Brain microvascular endothelial cell (primary cell): ENCODE data around the gene EBF4.

Source experiments
- DNase-seq: peaks from one replicate; pipeline ENCODE4 v3.0.0-alpha.2; 2020
- H3K27ac ChIP-seq: fragments of 250-450 bp; sonication (Bioruptor Pico); 2 replicates; pipeline ENCODE4 v1.5.1; 2020; ENCODE audit warnings: mild to moderate bottlenecking, moderate library complexity
- H3K27me3 ChIP-seq: fragments of 250-450 bp; sonication (Bioruptor Pico); replicated peaks from 2 replicates; pipeline ENCODE4 v1.5.1; 2020; ENCODE audit warnings: mild to moderate bottlenecking
- H3K36me3 ChIP-seq: fragments of 250-450 bp; sonication (Bioruptor Pico); replicated peaks from 2 replicates; pipeline ENCODE4 v1.5.1; 2020; ENCODE audit warnings: mild to moderate bottlenecking
- H3K4me3 ChIP-seq: 2 replicates; pipeline ENCODE4 v1.5.1; 2011; ENCODE audit warnings: low read depth, mild to moderate bottlenecking, control low read depth, low read length, moderate library complexity
- CTCF ChIP-seq: IDR thresholded peaks from 2 replicates; pipeline ENCODE4 v1.5.1; 2011; ENCODE audit warnings: low read depth, mild to moderate bottlenecking, moderate library complexity, low read length, control low read depth, inconsistent platforms; ENCODE audit errors: missing control alignments
- in situ Hi-C: cut with HindIII; loops from 2 replicates; pipeline ENCODE4 v1.10.0; 2017; ENCODE audit warnings: low sequenced_read_pairs, low pct_ligation_motif_present

EBF4 gene

GRCh38 chr20:2745060-2745910, 52.7 kb downstream of the EBF4 start:
- DNase-seq: no peak
- H3K4me3 ChIP-seq: no peak overlapping the region
- H3K27ac ChIP-seq: no peak overlapping the region
- H3K36me3 ChIP-seq: no peaks in the 10 kb centered on the region
- no peak for TF ChIP-seq CTCF
- peaks cover 30% of the 10 kb centered on the region for H3K27me3 ChIP-seq
- in situ Hi-C loops: no loop called here

GRCh38 chr20:2745936-2746635, 53.5 kb downstream of the EBF4 start:
- in situ Hi-C loops: no loop called here
- H3K27ac ChIP-seq: no peak overlapping the region
- peaks cover 37% of the 10 kb centered on the region for H3K27me3 ChIP-seq
- DNase-seq: no peak
- H3K36me3 ChIP-seq: no peaks in the 10 kb centered on the region
- no peak overlapping the region for H3K4me3 ChIP-seq
- no peak for TF ChIP-seq CTCF

- H3K27ac ChIP-seq: no peak overlapping the region
- H3K4me3 ChIP-seq: no peak overlapping the region
- peaks cover 41% of the 10 kb centered on the region for H3K27me3 ChIP-seq
- TF ChIP-seq CTCF: no peak
- no peak for DNase-seq
- in situ Hi-C loops: no loop called here
- H3K36me3 ChIP-seq: no peaks in the 10 kb centered on the region
Measured at GRCh38 chr20:2746636-2747265, 54.2 kb downstream of the EBF4 start.

GRCh38 chr20:2747676-2748235, 55.2 kb downstream of the EBF4 start:
- no peak for DNase-seq
- Histone ChIP-seq H3K27me3 (peaks cover 48% of the 10 kb centered on the region), H3K4me3 (no peak overlapping the region), H3K27ac (no peak overlapping the region), H3K36me3 (no peaks in the 10 kb centered on the region)
- in situ Hi-C loops: no loop called here
- no peak for TF ChIP-seq CTCF

GRCh38 chr20:2748551-2749342, 56.2 kb downstream of the EBF4 start:
- Histone ChIP-seq H3K27me3 (peaks cover 57% of the 10 kb centered on the region), H3K27ac (no peak overlapping the region), H3K36me3 (no peaks in the 10 kb centered on the region), H3K4me3 (no peak overlapping the region)
- in situ Hi-C loops: no loop called here
- no peak for TF ChIP-seq CTCF
- DNase-seq: no peak
